ENCODE data around the gene PRR5L.
"Not testable (repeated sequence)": the region's sequence is repeated elsewhere in the genome, so short reads cannot be mapped to it uniquely, and the experiment has no call there.

Gene PRR5L

DNA sequence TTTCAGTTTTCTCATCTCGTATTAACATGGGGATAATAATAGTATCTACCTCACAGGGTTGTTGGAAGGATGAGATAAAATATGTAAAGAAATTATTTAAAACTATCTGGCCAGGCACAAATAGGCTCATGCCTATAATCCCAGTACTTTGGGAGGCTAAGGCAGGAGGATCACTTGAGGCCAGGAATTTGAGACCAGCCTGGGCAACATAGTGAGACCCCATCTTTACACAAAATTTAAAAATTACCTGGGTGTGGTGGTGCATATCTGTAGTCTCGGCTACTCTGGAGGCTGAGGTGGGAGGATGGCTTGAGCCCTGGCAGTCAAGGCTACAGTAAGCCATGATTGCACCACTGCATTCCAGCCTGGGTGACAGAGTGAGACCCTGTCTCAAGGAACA, 215.0 kb downstream of the PRR5L start:
- not testable (repeated sequence) for DNase-seq

DNA sequence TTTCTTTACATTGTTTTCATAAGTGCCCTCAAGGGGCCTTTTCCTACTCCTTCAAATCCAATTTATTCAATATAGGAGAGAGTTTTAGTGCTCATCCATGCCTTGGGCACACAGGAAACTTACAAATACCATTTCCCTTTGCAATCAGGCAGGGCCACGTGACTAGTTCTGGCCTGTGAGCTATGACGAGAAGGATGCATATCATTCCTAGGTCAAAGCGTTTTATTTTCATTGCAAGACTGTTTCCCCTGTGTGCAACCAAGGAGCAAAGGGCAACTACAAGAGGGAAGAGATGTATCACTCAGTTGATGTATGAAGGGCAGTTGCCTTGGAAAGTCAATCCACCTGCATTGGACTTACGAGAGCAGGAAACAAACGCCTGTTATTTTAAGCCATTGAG, 215.9 kb downstream of the PRR5L start:
- DNase-seq, result no peak

DNA sequence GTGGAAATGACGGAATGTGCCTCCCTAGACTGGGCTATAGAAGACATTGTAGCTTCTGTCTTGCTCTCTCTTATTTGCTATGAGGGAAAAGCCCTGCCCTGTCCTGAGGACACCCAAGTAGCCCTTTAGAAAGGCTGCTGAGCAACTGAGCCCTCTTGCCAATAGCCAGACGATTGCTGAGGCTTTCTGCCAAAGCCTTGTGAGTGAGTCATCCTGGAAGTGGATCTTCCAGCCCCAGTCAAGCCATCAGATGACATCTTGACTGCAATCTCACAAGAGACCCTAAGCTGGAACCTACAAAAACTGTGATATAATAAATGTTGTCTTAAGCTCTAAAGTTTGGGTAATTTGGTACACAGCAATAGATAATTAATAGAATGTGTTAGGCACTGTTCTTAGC, 217.9 kb downstream of the PRR5L start:
- no peak for DNase-seq
